ENCODE measurements around the gene TMEM164.

The TMEM164 gene

DNA sequence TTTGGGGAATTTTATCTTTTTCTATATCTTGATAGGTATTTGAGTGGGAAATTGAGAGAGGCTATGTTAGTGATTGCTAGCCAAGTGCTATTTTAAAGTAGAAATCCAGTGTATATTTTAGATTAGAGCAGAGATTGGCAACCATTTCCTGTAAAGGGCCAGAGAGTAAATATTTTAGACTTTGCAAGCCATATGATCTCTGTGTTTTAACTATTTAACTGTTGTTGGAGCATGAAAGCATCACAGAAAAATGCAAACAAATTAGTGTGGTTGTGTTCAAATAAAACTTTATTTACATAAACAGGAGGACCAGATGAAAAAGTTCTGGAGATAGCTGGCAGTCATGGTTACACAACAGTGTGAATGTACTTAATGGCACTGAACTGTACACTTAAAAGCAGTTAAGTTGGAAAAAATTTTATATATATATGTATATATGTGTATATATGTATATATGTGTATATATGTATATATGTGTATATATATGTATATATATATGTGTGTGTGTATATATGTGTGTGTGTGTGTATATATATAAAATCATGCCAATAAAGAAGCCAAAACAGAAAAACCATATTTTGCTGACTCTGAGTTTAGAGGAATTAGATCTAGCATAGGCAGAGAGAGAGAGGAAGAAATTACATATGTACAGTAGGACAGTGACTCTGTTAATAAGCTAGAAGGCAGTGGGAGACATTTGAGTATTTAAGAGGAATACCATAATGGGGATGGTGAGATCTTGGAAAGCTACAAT lies 83.4 kb downstream of the TMEM164 start:
- no peak for DNase-seq

DNA sequence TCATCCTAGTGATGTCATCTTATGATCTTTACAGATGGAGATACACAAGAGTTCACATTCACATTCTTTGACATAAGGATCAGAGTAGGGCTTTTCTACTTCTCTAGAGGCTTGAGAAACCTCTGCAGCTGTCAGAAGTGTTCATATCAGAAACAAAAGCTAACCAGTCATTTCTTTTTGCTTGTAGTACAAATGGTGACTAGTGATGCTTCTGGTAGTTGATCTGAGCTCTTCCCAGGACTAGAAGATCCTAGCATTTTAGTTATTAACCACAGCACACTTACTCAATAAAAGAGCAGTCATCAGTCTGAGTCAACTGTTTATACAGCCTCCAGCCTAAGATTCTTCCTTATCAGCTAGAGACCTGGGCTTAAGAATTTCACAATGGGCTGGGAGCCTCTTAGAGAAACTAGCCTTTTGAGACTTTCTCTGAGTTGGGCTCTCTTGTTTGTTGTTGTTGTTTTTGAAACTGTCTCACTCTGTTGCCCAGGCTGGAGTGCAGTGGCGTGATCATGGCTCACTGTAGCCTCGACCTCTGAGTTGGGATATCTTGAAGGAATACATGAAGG lies 84.1 kb downstream of the TMEM164 start:
- peak in 1 of 5 experiments; percentile 1 for DNase-seq

DNA sequence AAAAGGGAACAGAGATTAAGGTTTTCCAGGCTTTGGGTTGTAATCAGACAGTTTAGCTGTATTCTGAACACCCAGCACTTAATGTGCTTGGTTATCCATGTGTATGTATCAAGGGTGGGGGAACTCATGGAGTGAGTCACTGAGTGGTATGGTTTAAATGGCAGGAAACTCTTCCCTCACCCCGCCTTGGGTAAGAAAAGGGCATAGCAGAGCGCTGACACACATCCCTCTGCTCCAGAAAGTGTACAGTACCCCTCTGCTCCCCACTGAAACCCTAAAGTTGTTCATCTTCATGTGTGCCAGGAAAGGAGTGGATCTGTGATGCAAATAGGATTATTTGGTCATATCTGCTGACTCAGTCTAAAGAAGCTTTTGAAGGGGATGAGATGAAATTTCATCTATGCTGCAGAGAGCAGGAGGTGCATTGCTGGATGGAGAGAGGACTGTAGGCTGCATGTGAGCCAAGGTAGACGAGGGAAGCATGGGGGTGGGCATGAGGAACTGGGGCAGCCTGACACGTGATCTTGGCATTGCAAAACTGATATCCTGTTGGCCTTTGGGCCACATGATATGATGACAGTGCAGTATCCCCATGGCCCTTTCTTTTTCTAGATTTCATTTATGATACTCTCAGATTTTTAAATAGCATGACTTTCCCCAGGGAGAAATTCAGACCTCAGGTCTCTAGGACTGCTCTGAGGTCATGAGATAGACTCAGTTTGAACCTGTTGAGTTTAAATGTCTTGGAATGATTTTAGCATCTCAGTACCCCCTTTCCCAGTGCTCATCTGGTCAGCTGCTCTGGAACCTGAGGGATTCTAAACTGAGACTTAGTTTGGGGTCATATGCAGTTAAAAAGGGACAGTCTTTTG lies 84.8 kb downstream of the TMEM164 start:
- no peak for DNase-seq

DNA sequence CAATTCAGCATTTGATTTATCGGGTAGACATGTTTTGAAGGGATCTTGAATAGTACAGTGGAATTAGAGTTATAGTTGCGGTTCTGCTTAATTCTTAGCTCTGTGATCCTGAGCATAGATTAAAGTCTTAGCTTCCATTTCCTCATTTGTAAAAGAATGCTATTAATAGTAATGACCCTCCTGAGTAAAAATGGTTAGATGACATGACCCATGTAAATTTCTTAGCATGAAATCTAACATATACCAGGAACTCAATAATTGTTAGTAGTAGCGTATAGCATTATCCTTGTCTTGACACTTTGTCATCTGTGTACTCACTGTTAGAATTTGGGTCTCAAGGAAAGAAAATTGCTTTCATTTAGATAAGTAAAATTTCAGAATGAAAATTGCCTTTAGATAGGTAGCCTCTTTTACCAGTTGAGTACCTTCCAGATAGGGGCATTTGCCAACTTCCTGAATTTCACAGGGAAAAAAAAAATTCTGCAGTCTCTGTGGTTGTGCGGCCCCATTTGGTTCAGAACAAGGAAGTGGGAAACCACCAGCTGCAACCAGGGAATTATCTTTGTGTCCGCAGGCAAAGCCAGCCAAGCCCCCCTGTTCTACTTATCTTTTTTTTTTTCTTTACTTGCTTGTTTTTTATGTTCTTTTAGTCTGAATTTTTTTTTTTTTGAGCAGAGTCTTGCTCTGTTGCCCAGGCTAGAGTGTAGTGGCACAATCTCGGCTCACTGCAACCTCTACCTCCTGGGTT lies 86.9 kb downstream of the TMEM164 start:
- peak in 1 of 5 experiments; percentile 29 for DNase-seq

DNA sequence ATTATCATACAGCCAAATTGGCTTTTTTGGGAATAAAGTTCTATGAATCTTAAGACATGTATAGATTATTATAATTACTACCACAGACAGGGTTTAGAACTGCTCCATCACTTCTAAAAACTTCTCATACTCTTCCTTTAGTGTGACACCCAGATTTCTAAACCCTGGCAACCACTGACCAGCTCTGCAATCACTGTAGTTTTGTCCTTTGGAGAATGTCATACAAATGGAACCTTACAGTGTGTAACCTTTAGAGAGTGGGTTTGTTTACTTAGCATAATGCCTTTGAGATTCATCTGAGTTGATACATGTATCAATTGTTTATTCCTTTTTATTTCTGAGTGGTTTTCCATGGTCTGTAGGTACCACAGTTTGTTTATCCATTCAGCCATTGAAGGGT lies 95.0 kb downstream of the TMEM164 start:
- DNase-seq = no peak

DNA sequence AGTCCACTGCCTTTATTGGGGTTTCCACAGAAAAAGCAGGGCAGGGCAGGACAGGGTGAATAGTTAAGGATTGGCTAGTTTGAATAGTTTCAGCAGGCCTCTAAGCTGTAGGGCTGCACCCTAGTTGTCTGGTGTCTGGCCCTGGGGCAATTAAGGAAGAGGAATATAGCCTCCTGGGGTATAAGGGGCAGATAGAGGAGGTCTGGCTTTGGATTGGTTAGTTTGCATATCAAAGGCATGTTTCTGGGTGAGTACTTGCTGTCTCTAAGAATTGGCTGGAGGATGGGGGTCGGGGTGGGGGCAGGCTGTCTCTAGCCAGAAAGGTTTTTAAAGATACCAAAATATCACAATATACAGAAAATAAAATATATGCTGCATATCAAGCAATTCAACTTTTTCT lies 100.4 kb downstream of the TMEM164 start:
- DNase-seq = no peak

DNA sequence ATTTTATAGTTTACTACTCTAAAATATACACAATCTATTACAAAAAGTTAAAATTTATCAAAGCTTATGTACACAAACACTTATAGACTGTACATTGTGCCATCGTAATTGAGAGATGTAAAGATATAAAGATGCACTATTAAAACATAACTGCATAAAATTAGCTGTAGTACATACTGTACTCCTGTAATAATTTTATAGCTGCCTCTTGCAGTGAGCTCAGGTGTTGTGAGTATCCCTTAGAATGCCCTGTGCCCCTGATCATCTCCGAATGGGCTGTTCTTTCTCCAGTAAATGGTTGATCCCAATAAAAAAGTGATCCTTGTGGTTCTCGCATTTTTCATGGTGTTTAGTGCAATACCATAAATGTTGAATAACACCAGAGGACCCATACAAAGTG lies 101.2 kb downstream of the TMEM164 start:
- no peak for DNase-seq

DNA sequence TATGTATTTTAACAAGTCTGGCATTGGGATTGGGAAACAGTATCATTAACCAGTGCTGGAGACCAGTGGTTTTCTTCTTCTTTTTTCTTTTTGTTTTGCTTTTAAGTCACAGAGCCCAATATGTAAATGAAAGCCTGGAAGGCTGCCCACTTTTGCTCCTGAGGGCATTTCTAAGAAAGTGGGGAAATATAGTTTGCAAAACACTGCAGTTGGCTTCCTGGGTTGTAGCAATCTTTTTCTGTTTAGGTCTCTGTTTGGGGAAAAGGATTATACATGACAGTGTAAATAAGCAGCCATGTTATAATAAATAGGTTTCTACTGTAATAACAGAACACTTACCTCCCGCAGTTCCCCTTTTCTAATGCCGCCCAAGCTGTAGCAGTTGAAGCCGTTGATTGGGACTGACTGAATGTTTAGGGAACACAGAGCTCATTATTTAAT lies 105.5 kb downstream of the TMEM164 start:
- no peak for DNase-seq

DNA sequence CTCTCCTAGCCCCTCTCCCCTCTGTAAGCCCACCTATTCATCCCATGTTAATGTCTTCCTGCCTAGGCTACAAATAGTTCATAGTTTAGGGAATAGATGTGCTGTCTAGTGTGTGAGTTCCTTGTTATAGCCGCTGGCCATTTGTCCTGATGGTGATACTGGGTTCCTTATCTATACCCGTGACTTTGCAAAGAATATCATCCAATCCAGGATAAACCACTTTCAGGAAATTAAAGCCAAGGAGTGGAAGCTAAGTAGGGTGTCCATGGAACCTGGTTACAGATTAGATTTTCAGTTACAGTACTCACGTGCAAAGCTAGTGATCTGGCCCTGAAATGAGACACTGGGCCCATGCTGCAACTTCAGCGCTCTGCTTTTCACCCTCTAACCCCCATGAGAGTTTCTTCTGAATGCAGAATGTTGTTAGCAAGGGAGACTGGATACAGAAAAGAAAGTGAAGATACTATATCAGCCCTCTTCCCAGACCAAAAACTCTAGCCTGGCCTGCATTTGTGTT lies 111.4 kb downstream of the TMEM164 start:
- DNase-seq = no peak

DNA sequence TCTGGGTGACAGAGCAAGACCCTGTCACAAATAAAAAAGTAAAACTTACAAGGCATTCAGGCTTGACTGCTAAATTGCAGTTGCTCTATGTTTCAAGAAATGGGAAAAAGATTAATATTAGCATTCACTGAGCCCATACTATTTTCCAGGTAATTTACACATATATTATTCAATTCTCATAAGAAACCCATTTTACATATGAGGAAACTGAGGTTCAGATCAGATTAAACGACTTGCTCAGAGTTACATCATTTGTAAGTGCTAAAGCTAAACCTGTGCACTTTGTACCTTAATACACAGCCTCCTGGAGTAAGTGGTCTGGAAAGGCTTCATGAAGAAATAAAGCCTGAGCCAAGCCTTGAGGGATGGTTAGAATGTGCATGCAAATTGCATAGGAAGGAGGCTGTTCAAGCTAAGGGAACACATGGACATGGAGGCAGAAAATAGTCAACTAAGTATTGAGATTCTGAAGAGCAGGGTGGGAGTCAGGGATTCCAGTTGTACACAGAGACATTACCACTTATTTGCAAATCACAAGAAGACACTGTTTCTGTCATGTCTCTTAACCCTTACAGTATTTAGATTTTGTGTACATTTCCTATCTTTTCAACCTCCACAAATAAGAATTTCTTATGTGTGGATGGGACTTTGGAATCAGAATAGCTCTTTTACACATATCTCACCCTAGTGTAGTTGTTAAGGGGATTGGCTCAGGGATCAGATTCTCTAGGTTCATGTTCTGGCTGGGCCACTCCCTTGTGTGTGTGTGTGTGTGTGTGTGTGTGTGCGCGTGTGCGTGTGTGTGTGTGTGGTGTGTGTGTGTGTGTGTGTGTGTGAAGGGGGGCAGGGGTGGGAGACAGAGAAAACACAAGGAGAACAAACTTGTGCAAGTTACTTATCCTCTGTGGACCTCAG lies 113.4 kb downstream of the TMEM164 start:
- no peak for DNase-seq

DNA sequence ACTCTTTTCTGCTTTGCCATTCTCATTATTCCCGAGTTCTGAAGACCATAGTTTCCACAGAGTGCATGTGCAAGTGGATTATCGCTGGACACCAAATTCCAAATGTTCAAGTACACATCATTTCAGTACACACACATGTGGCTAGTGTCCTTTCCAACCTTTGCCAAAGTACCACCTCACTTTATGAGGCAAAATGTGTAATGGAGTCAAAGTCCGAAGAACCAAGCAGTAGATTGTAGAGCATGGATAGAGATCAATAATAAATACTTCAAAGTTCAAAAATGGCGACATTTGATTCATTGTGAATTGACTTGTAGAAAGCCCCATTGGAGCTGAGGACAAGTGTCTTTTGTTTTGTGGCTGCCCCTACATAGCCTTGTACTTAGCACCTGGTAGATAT lies 115.6 kb downstream of the TMEM164 start:
- DNase-seq = no peak

DNA sequence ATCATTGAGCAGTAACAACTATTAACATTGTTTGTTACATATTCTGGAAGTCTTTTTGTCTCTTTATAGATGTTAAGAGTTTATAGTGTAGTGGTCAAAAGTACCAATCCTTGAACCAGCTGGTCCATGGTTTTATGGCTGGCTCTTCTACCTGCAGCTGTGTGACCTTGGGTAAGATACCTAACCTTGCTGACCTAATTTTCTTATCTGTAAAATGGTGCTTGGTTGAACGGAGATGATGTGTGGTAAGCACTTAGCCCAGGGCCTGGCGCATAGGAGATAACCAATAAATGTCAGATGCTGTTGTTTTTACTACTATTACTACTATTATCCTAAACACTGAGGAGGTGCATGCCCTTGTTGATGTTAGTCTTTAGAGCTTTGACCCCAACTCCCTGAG lies 116.6 kb downstream of the TMEM164 start:
- no peak for DNase-seq

DNA sequence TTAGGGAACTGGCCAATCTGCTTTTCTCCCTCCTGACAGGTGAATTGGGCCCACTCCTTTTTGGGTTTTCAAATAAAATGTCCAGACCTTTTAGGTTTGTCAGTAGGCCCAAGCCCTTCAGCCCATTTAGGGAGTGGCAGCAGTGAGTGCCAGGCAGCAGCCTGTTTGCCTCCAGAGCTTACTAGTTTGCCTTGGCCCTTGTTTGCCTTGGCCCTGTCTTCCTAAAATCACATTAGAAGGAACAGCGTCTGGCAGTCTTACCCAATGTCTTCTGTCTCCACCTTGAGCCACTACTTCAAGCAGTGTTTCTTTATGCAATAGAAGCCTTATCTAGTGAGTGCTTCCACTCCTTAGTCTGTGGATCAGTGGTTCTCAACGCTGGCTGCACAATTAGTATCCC lies 117.1 kb downstream of the TMEM164 start:
- no peak for DNase-seq

DNA sequence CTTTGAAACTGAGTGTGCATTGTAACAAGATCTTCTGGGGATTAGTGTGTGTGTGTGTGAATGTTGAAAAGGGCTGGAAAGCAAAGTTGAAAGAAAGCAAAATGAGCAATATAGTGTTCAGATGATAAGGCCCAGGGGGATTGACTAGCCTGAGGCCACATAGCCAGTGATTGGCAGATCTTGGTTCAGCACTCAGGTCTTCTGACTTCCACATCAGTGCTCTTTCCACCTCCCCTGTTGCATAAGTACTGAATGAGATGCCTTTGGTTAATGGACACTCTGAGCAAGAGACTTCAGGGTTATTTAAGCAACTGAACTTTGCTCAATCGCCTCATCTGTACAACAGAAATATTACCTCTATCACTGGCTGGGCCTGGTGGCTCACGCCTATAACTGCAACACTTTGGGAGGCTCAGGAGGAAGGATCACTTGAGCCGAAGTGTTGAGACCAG lies 120.4 kb downstream of the TMEM164 start:
- no peak for DNase-seq

DNA sequence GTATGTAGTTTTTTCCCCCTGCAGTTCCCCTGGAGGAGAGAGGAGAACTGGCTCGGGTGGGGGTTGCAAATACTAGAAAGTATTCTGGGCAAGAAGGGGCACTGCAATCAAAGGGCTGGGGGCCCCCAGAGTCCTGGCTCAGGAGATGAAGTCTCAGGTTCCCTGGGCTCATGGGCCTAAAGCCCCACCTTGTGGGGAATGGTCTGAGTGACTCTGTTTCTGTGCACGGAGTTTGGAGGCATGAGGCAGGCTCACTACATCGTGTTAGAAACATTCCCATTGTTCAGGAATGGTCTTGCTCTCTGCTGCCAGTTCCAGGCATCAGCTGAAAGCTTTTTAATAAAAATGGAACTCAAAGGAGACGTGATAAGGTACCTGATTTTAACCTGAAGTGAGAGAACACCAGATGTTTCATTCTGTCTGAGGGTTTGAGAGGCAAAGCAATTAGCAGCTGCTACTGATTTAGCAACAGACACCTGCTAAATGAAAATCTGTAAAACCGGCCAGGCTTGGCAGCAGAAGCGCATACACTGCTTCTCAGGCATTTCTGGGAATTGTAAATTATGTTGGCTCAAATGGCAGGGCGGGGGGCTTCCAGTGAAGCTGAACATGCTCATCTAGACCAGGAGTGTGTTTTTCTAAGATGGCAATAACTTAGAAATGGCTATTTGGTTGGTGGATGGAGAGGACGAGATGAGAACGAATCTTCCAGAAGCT lies 122.7 kb downstream of the TMEM164 start:
- DNase-seq = no peak

DNA sequence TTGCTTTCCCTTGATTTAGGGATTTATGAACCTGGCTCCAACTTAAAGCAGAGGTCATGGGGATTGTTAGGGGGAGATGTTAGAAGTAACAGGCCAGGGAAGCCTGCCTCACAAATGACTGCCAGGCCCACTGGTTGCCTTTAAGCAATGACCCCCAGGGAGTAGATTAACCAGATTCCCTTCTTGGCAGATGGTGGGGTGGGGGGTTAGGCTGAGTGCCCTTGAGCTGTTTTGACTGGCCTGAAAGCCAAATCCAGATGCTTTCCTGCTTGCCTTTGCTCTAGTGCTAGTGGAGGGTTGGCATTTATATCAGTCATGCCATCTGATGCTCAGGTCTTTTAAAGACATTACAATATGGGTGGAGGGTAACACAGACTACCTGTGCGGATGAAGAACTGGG lies 128.1 kb downstream of the TMEM164 start:
- DNase-seq = no peak

DNA sequence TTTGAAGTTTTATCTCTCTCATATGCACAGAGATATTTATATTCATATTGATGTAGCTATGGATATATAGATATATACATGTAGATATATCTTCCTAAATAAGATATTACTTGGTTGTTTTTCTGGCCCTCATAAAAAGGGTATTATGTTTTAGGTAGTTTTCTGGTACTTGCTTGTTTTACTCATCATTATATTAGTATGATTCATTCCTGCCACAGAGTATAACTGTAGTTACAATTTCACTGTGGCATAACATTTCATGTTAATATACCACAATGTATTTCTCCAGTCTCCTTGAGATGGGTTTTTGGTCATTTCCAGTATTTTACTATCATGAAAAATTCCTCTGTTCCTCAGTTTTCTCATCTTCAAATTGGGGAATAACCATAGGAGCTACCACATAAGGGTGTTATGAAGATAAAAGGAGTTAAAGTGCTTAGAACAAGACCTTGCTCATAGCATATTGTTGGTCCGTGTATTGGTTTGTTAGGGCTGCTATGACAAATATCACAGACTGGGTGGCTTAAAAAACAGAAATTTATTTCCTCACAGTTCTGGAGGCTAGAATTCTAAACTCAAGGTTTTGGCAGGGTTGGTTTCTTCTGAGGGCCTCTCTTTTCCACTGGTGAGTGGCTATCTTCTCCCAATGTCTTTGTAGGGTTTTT lies 129.7 kb downstream of the TMEM164 start:
- peak in 1 of 5 experiments; percentile 35 for DNase-seq

DNA sequence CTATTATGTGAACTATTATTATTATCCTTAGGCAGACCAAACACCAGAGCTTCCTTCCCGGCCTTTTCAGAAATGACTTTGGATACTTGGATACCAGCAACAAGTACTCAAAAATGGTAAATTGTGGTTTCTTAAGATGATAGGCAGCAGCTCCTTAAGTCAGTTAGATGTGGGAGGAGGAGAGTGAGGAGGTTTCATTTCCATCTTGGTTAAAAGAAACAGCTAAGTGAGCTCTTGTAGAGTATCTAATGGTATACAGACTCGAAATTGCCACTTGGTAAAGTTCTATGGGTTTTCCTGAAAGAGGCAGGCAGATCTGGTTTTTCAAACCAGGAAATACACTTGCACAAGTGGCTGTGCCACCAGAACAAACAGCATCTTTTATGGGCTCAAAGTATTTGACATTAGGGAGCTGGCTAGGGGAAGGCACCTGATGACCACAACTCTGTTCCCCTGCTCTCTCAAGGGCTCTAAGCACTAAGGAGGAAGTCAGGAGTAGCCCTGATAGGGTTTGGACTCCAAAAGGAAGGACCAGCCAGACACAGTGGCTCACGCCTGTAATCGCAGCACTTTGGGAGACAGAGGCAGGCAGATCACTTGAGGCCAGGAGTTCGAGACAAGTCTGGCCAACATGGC lies 130.9 kb downstream of the TMEM164 start:
- peak in 1 of 5 experiments; percentile 38 for DNase-seq

DNA sequence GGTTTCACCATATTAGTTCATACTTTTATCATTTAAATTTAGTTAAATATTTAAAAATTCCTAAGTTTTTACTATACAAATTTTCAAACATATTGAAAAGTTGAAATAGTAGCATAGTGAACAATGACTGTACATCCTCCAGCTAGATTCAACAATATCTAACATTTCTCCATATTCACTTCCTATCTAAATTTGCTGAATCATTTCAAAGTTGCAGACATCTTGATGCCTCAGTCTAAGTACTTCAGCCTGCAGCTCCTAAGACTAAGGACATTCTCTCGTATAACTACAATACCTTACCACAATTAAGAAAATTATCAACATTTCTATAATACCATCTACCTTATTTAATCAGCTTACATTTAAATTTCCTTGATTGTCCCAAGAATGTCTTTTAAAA lies 132.7 kb downstream of the TMEM164 start:
- no peak for DNase-seq

DNA sequence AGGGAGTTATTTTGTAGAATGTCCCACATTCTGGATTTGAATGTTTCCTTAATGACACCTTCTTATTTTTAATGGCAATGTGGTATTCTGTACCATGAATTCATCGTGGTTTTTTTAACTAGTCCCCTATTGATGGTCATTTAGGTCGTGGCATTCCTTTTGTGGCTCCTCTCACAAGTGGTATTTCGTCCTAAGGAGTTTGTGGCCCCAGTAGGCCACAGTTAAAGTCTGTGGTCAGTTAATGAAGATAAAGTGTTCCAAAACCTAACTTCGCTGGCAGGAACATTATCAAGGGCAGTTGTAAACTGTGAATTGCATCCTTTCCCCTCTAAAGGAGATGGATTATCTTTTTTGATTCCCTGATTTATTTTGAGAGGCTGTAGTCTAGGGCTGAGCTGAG lies 133.2 kb downstream of the TMEM164 start:
- no peak for DNase-seq
